Suprapubic skin (tissue), 4 donors: ENCODE results near the gene SHISA9. TPM values are rescaled to one million over a fixed set of nuclear protein-coding genes. Genes with fewer than 3 reads are reported as not detected.

Experiments used
- DNase-seq, 2 donors: peaks; one replicate each; pipeline ENCODE4 v3.0.0-alpha.2; 2019; ENCODE audit warnings: low spot score in 2 of 2
- H3K27ac ChIP-seq: fragments of 200-600 bp; sonication (generic); one replicate; pipeline ENCODE4 v1.5.1; 2019
- H3K27me3 ChIP-seq: fragments of 200-600 bp; sonication (generic); one replicate; pipeline ENCODE4 v1.5.1; 2019
- H3K36me3 ChIP-seq: fragments of 200-600 bp; sonication (generic); one replicate; pipeline ENCODE4 v1.5.1; 2019
- H3K4me1 ChIP-seq: fragments of 200-600 bp; sonication (generic); one replicate; pipeline ENCODE4 v1.5.1; 2019
- H3K4me3 ChIP-seq: fragments of 200-600 bp; sonication (generic); one replicate; pipeline ENCODE4 v1.5.1; 2019; ENCODE audit warnings: mild to moderate bottlenecking
- H3K9me3 ChIP-seq: fragments of 200-600 bp; sonication (generic); one replicate; pipeline ENCODE4 v1.5.1; 2019
- CTCF ChIP-seq, 2 donors: fragments of 200-600 bp in 1 of 2; fragments of 450-650 bp in 1 of 2; sonication (generic) in 1 of 2; IDR thresholded peaks; one replicate each; pipeline ENCODE4 v1.5.1; 2016 to 2019; ENCODE audit warnings: antibody characterized with exemption in 2 of 2, mild to moderate bottlenecking in 1 of 2, moderate library complexity in 1 of 2
- EP300 ChIP-seq: sonication (generic); formaldehyde crosslinking; IDR thresholded peaks from one replicate; pipeline ENCODE4 v1.6.1; 2017; ENCODE audit warnings: antibody characterized with exemption
- POLR2A ChIP-seq, 2 donors: fragments of 450-650 bp; IDR thresholded peaks; one replicate each; pipeline ENCODE4 v1.6.1; 2017; ENCODE audit warnings: antibody characterized with exemption in 2 of 2, mild to moderate bottlenecking in 2 of 2, moderate library complexity in 2 of 2
- POLR2AphosphoS5 ChIP-seq, 3 donors: sonication (generic); formaldehyde crosslinking; IDR thresholded peaks; one replicate each; pipeline ENCODE4 v1.6.1; 2017; ENCODE audit warnings: antibody characterized with exemption in 3 of 3
- WGBS: methylation state at CpG from one replicate; pipeline ENCODE4 v1.1.5; 2018; 5-methylcytosine and 5-hydroxymethylcytosine counted together
- total RNA-seq, 4 donors: library from RNA; depleted of rRNA; stranded (reverse); fragments of >200 nt; gene quantifications; one replicate each; pipeline ENCODE4 v1.1.0, GENCODE V29; 2016

SHISA9 gene
- total RNA-seq, 4 donors from 2014 or later, result 0.26 to 1.9 (median 1.2) TPM

GRCh38 chr16:13102401-13102800, 201.0 kb downstream of the SHISA9 start:
- 78% methylated on average over 5 of the region's 5 CpGs for WGBS
- TF ChIP-seq POLR2AphosphoS5 (IDR thresholded peaks at IDR 0.05), result no peak
- TF ChIP-seq EP300, result no peak
- TF ChIP-seq CTCF (IDR thresholded peaks at IDR 0.05), result no peak
- no peak for TF ChIP-seq POLR2A (IDR thresholded peaks at IDR 0.05)
- no peak for DNase-seq
- no peak overlapping the region for H3K4me3 ChIP-seq
- H3K9me3 ChIP-seq, result peaks cover 3% of the 10 kb centered on the region
- H3K27ac ChIP-seq, result no peak overlapping the region
- H3K27me3 ChIP-seq, result no peaks in the 10 kb centered on the region
- no peaks in the 10 kb centered on the region for H3K4me1 ChIP-seq
- H3K36me3 ChIP-seq, result no peaks in the 10 kb centered on the region

- Histone ChIP-seq H3K4me1 (no peaks in the 10 kb centered on the region), H3K27ac (no peak overlapping the region), H3K36me3 (no peaks in the 10 kb centered on the region), H3K4me3 (no peak overlapping the region), H3K9me3 (peaks cover 3% of the 10 kb centered on the region), H3K27me3 (no peaks in the 10 kb centered on the region)
- WGBS, result 90% methylated on average over 6 of the region's 6 CpGs
- no peak for DNase-seq
- no peak for TF ChIP-seq EP300
- TF ChIP-seq POLR2A (IDR thresholded peaks at IDR 0.05), result no peak
- no peak for TF ChIP-seq CTCF (IDR thresholded peaks at IDR 0.05)
- no peak for TF ChIP-seq POLR2AphosphoS5 (IDR thresholded peaks at IDR 0.05)
Measured at GRCh38 chr16:13103831-13104530, 202.6 kb downstream of the SHISA9 start.

GRCh38 chr16:13104772-13105171, 203.4 kb downstream of the SHISA9 start:
- WGBS, result 70% methylated on average over 5 of the region's 5 CpGs
- TF ChIP-seq POLR2AphosphoS5 (IDR thresholded peaks at IDR 0.05) (no peak), CTCF (IDR thresholded peaks at IDR 0.05) (no peak), EP300 (no peak), POLR2A (IDR thresholded peaks at IDR 0.05) (no peak)
- no peak overlapping the region for H3K27ac ChIP-seq

GRCh38 chr16:13105427-13105826, 204.0 kb downstream of the SHISA9 start:
- no peak for DNase-seq
- 81% methylated on average over 5 of the region's 5 CpGs for WGBS
- no peak for TF ChIP-seq CTCF (IDR thresholded peaks at IDR 0.05)
- no peak for TF ChIP-seq POLR2AphosphoS5 (IDR thresholded peaks at IDR 0.05)
- TF ChIP-seq EP300, result no peak
- no peak for TF ChIP-seq POLR2A (IDR thresholded peaks at IDR 0.05)
- Histone ChIP-seq H3K36me3 (no peaks in the 10 kb centered on the region), H3K27me3 (no peaks in the 10 kb centered on the region), H3K4me1 (no peaks in the 10 kb centered on the region), H3K4me3 (no peak overlapping the region), H3K27ac (no peak overlapping the region), H3K9me3 (peaks cover 3% of the 10 kb centered on the region)

More at GRCh38 chr16:13104772-13105171, 203.4 kb downstream of the SHISA9 start:
- Histone ChIP-seq H3K27me3 (no peaks in the 10 kb centered on the region), H3K36me3 (no peaks in the 10 kb centered on the region), H3K9me3 (peaks cover 3% of the 10 kb centered on the region), H3K4me3 (no peak overlapping the region), H3K4me1 (no peaks in the 10 kb centered on the region)
- DNase-seq, result no peak

GRCh38 chr16:13106464-13106863, 205.1 kb downstream of the SHISA9 start:
- H3K4me3 ChIP-seq, result no peak overlapping the region
- H3K27ac ChIP-seq, result no peak overlapping the region
- H3K9me3 ChIP-seq, result peaks cover 3% of the 10 kb centered on the region
- no peaks in the 10 kb centered on the region for H3K36me3 ChIP-seq
- no peaks in the 10 kb centered on the region for H3K27me3 ChIP-seq
- WGBS, result 88% methylated on average over 2 of the region's 2 CpGs
- no peak for DNase-seq
- no peaks in the 10 kb centered on the region for H3K4me1 ChIP-seq
- TF ChIP-seq CTCF (IDR thresholded peaks at IDR 0.05), result no peak
- TF ChIP-seq POLR2A (IDR thresholded peaks at IDR 0.05), result no peak
- TF ChIP-seq POLR2AphosphoS5 (IDR thresholded peaks at IDR 0.05), result no peak
- TF ChIP-seq EP300, result no peak
